HepG2 (cell line): ENCODE results near the gene CUL7.

Experiments used
- EEA1 ChIP-seq: sonication (generic); formaldehyde crosslinking; IDR thresholded peaks from 2 replicates; pipeline ENCODE4 v1.5.1; 2020; ENCODE audit warnings: mild to moderate bottlenecking, missing genetic modification reagents, borderline replicate concordance
- RELA ChIP-seq: sonication (generic); formaldehyde crosslinking; IDR thresholded peaks from 2 replicates; pipeline ENCODE4 v1.4.0; 2020; ENCODE audit warnings: missing genetic modification reagents
- ZNF3 ChIP-seq: IDR thresholded peaks from 2 replicates; pipeline ENCODE4 v1.7.0; 2017; ENCODE audit warnings: inconsistent platforms

DNA sequence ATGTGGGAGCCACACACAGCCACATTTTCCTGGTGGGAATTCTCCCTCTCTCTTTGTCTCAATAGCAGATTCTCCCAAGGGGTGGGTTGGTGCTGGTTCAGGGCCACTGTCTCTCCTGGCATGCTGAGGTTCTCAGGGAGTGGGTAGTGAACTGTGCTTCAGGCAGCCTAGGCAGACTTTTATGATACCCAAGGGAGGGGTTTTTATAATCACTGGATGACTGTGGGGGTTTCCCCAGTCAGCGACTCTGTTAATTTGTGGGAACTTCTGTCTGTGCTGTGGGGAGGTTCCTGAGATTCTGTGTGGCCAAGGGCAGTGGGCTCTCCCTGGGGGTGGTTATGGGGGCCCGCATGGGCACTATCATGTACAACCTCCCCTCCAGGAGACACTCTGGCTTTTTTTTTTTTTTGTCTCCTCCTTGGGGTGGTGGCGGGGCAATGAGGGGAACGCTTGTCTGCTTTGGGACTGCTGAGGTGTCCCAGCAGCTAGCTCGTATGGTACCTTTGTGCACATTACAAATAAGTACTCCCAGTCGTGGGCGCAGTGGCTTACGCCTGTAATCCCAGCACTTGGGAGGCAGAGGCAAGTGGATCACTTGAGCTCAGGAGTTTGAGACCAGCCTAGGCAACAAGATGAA, 32.5 kb upstream of the CUL7 start:
- TF ChIP-seq EEA1 (no peak), RELA (CRISPR knock-in tag) (no peak), ZNF3 (no peak)
